Epidermal melanocyte (primary cell): ENCODE data around the gene TSC22D4.
"Not testable (repeated sequence)": the region's sequence is repeated elsewhere in the genome, so short reads cannot be mapped to it uniquely, and the experiment has no call there.

Experiments used
- DNase-seq: peaks from one replicate; pipeline ENCODE4 v3.0.0; 2011; ENCODE audit warnings: low spot score; ENCODE audit not compliant: insufficient read length

Gene TSC22D4

DNA sequence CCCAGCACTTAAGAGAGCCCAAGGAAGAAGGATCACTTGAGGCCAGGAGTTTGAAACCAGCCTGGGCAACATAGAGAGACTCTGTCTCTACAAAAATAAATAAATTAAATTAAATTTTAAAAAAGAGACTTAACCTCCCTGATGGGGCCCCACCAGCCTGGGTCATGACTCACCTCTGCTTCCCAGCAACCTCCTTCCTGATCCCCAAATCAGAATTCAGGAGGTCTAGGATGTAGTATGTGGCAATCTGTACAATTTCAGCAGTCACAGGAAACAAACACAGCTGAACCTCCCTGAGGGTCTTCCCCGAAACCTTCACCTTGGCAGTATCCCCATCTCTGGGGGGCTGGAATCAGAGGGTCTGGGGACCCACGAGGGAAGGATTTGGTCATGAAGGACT lies 33.0 kb downstream of the TSC22D4 start:
- no peak for DNase-seq

GRCh38 chr7:100444311-100445278 lies 34.4 kb downstream of the TSC22D4 start:
- no peak for DNase-seq

- DNase-seq, result no peak
Measured at GRCh38 chr7:100443096-100443840, 35.7 kb downstream of the TSC22D4 start.

DNA sequence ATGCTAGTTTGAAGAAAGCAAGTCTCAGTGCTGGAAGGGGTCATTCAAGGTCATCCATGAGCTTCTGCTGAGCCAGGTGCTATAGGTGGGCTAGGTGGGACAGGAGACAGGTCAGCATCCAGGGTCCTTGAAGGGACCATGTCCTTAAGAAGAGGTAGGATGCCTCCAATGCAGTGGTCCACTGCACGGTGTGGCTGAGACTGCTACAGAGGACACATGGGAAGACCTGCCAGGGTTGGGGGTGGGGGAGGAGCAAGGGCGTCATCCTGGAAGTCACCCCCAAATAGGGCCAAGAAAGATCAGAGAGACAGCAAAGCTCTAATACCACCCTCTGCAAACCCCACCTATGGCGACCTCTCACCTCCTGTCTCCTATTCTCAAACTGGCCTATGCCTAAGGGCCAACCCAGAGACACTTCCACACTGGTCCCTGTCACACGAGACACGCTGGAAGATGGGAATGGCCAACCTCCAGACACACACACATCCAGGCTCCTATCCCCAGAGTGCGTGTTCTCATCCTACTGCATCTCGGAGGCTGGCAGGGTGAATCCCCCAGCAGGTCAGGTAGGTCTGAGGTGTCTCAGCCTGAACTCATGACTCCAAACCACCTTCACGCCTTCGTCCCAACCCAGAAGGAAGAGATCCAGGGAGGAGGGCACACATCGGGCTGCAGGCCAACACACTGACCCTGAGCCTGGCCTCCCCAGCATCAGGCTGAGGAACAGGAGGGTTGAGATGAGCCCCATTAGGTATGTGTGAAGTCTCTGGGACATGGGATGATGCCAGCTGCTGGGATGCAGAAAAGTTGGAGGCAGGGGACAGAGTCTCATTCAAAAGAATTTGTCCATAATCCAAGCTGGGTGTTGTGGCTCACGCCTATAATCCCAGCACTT lies 37.1 kb downstream of the TSC22D4 start:
- DNase-seq, result no peak

- not testable (repeated sequence) for DNase-seq
Measured at GRCh38 chr7:100439244-100439643, 39.8 kb downstream of the TSC22D4 start.

- not testable (repeated sequence) for DNase-seq
Measured at GRCh38 chr7:100438731-100439130, 40.3 kb downstream of the TSC22D4 start.

GRCh38 chr7:100438172-100438571 lies 40.8 kb downstream of the TSC22D4 start:
- DNase-seq, result no peak

- DNase-seq, result no peak
Measured at GRCh38 chr7:100437150-100438100, 41.6 kb downstream of the TSC22D4 start.

GRCh38 chr7:100435401-100436304 lies 43.4 kb downstream of the TSC22D4 start:
- DNase-seq, result no peak

DNA sequence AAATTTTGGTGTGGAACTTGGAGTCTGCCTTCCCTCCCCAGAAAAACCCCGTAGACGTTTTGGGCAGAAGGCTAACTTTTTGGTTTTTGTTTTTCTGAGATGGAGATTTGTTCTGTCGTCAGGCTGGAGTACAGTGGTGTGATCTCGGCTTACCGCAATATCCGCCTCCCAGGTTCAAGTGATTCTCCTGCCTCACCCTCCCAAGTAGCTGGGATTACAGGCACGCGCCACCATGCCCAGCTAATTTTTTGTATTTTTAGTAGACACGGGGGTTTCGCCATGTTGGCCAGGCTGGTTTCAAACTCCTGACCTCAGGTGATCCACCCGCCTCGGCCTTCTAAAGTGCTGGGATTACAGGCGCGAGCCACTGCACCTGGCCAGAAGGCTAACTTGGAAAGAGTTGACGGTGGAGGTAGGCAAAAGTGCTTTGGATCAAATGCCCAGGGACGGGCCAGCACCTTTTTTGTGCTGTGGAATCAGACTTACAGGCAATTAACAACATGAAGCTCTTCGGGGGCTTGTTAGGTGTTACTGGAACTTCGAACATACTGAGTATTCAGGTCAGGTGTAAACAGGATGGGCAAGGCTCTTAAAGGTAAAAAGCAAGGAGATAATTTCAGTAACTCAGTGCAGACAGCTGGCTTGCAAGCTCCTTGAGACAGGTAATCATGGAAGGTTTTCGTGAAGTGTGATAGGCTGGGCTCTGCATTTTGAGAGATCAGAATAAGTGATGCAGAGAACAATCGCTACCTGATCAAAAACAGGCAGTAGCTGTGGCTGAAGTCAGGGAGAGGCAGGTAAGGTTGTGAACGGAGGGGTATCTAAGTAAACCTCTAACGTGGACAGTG lies 44.5 kb downstream of the TSC22D4 start:
- DNase-seq, result no peak

DNA sequence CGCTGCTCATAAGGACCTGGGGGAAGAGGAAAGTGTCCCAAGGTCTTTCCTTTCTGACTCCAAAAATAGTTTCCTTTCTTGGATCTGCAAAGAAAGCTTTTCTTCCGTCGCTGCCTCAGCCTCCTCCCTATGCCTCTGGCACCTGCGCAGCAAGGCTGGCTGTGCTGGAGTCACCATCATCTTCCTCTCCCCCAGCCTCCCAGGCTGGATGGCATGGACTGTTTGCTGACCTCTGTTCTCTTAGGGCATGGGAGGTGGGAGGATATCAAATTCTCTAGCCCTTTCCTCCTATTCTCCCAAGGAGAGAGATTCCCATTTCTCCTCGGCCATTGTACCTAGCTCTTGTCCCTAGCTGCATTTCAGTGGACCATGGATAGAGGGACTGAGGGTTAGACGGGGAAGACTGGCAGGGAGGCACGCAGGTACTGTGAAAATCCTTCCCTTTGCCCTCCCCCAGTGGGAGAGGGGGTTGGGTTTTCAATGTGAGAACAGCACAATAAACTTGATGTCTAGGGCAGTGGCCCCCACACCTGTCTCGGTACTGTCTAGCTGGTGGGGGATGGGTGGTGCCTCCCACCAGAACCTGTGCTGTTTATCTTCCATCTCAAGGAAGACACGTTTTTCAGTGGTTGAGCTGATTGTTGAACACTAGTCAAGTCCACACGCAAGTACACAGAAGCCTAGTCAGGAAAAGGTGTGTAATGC lies 45.3 kb downstream of the TSC22D4 start:
- no peak for DNase-seq

- no peak for DNase-seq
Measured at GRCh38 chr7:100433276-100433591, 45.8 kb downstream of the TSC22D4 start.

GRCh38 chr7:100432621-100433275 lies 46.3 kb downstream of the TSC22D4 start:
- no peak for DNase-seq

DNA sequence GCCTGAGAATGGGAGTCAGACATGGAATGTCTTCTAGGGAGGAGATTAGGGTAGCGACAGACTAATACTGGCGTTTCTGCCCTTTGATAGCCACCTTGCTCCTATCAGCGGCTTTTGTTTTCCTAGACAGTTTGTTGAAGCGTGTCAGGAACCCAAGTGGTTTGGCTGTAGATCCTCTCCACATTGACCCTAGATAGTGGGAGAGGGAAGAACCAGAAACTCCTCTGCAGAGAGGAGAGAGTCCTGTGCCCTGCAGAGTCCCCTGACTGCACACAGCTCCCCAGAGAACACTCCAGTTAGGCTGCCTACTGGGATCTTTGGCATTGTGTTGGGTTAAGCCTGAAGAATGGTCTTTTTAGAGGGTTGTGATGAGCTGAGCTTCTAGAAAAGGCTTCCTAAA lies 47.0 kb downstream of the TSC22D4 start:
- no peak for DNase-seq

DNA sequence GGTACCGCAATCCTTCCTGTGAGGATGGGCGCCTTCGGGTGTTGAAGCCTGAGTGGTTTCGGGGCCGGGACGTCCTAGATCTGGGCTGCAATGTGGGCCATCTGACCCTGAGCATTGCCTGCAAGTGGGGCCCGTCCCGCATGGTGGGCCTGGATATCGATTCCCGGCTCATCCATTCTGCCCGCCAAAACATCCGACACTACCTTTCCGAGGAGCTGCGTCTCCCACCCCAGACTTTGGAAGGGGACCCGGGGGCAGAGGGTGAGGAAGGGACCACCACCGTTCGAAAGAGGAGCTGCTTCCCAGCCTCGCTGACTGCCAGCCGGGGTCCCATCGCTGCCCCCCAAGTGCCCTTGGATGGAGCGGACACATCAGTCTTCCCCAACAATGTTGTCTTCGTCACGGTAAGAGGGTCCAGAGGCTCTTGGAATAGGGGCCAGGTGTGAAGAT lies 47.7 kb downstream of the TSC22D4 start:
- no peak for DNase-seq

DNA sequence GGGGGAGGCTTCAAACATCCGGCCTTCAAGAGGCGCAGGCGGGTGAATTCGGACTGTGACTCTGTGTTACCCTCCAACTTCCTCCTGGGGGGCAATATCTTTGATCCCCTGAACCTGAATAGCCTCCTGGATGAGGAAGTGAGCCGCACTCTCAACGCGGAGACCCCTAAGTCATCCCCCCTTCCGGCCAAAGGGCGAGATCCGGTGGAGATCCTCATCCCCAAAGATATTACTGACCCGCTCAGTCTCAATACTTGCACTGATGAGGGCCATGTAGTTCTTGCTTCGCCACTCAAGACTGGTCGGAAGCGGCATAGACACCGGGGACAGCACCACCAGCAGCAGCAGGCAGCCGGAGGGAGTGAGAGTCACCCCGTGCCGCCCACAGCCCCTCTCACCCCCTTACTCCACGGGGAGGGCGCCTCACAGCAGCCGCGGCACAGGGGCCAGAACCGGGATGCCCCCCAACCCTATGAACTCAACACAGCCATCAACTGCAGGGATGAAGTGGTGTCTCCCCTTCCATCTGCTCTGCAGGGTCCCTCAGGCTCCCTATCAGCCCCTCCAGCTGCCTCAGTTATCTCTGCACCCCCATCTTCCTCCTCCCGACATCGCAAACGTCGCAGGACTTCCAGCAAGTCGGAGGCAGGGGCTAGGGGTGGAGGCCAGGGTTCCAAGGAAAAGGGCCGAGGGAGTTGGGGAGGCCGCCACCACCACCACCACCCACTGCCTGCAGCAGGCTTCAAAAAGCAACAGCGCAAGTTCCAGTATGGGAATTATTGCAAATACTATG lies 48.3 kb downstream of the TSC22D4 start:
- DNase-seq, result no peak
